ENCODE data around the gene GRIK3.

The GRIK3 gene

DNA sequence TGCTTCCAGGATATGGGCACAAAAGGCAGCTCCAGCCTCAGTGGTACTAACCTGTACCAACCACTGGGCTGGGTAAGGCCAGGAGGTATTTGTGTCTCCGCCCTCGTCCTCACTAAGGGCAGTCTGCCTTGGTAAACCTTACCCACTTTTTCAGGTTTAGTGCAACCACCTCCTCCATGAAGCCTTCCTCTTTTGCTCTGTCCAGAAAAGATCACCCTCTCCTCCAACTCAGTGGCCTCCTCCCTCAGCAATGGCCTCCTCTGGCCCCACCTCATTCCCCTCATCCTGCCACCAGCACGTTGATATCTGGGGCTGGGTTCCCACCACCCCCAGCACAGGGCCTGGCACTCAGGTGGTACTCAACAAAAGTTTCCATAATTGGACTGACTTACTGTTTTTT lies 161.5 kb downstream of the GRIK3 start:
- TF ChIP-seq CEBPB (IDR thresholded peaks at IDR 0.05), result no peak
- TF ChIP-seq, protein P1, sequence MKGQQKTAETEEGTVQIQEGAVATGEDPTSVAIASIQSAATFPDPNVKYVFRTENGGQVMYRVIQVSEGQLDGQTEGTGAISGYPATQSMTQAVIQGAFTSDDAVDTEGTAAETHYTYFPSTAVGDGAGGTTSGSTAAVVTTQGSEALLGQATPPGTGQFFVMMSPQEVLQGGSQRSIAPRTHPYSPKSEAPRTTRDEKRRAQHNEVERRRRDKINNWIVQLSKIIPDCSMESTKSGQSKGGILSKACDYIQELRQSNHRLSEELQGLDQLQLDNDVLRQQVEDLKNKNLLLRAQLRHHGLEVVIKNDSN (IDR thresholded peaks at IDR 0.05), result no peak
- no peak for TF ChIP-seq CREB1 (IDR thresholded peaks at IDR 0.05; ENCODE audit: low read depth)
- no peak for TF ChIP-seq ZBTB7A (IDR thresholded peaks at IDR 0.05; ENCODE audit: low read depth)
- TF ChIP-seq, protein P2, sequence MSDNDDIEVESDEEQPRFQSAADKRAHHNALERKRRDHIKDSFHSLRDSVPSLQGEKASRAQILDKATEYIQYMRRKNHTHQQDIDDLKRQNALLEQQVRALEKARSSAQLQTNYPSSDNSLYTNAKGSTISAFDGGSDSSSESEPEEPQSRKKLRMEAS (IDR thresholded peaks at IDR 0.05), result no peak
- TF ChIP-seq RAD21 (IDR thresholded peaks at IDR 0.05; ENCODE audit: low read depth), result no peak
- no peak for TF ChIP-seq NFIC (IDR thresholded peaks at IDR 0.05)
- no peak for TF ChIP-seq YY1 (IDR thresholded peaks at IDR 0.05; ENCODE audit: low read depth)
- TF ChIP-seq FOXM1 (IDR thresholded peaks at IDR 0.05; ENCODE audit: borderline replicate concordance, low read depth), result no peak
- TF ChIP-seq TEAD4 (IDR thresholded peaks at IDR 0.05), result no peak
- no peak for TF ChIP-seq TCF12 (IDR thresholded peaks at IDR 0.05; ENCODE audit: low read depth)
- TF ChIP-seq EP300 (IDR thresholded peaks at IDR 0.05; ENCODE audit: borderline replicate concordance), result no peak
- TF ChIP-seq TAF1 (IDR thresholded peaks at IDR 0.05; ENCODE audit: low read depth), result no peak
- no peak for TF ChIP-seq EGR1 (IDR thresholded peaks at IDR 0.05)
- TF ChIP-seq, protein P3, sequence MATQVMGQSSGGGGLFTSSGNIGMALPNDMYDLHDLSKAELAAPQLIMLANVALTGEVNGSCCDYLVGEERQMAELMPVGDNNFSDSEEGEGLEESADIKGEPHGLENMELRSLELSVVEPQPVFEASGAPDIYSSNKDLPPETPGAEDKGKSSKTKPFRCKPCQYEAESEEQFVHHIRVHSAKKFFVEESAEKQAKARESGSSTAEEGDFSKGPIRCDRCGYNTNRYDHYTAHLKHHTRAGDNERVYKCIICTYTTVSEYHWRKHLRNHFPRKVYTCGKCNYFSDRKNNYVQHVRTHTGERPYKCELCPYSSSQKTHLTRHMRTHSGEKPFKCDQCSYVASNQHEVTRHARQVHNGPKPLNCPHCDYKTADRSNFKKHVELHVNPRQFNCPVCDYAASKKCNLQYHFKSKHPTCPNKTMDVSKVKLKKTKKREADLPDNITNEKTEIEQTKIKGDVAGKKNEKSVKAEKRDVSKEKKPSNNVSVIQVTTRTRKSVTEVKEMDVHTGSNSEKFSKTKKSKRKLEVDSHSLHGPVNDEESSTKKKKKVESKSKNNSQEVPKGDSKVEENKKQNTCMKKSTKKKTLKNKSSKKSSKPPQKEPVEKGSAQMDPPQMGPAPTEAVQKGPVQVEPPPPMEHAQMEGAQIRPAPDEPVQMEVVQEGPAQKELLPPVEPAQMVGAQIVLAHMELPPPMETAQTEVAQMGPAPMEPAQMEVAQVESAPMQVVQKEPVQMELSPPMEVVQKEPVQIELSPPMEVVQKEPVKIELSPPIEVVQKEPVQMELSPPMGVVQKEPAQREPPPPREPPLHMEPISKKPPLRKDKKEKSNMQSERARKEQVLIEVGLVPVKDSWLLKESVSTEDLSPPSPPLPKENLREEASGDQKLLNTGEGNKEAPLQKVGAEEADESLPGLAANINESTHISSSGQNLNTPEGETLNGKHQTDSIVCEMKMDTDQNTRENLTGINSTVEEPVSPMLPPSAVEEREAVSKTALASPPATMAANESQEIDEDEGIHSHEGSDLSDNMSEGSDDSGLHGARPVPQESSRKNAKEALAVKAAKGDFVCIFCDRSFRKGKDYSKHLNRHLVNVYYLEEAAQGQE (IDR thresholded peaks at IDR 0.05; ENCODE audit: low read depth), result no peak

DNA sequence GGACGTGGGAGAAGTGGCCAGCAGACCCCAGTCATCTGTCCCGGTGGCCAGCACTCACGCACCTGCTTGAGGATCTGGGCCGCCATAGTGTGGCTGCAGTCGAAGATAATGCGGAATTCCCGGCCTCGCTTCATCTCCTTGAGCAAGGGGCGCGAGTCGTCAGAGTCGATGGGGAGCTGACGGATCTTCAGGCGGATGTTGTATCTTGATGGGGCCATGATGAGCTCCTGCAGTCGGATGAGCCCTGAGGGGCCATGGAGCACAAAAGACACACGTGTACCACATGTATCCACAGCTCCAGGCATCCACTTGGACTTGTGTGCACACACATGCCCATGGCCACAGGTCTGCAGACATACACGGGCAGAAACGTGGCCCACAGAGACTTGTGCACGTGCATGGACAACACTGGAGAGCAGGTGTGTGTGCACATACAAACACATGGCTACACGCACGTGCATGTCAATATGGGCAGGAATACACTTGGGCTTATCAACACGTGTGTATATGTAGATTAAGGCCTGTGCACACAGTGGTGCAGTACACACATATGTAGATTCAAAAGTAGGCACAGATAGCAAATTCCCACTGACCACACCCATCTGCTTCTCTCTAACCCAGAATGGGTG lies 162.1 kb downstream of the GRIK3 start:
- TF ChIP-seq TCF12 (IDR thresholded peaks at IDR 0.05; ENCODE audit: low read depth) (no peak), EGR1 (IDR thresholded peaks at IDR 0.05) (no peak), CREB1 (IDR thresholded peaks at IDR 0.05; ENCODE audit: low read depth) (no peak), YY1 (IDR thresholded peaks at IDR 0.05; ENCODE audit: low read depth) (no peak), EP300 (IDR thresholded peaks at IDR 0.05; ENCODE audit: borderline replicate concordance) (no peak), FOXM1 (IDR thresholded peaks at IDR 0.05; ENCODE audit: borderline replicate concordance, low read depth) (no peak), ZBTB7A (IDR thresholded peaks at IDR 0.05; ENCODE audit: low read depth) (no peak)
- TF ChIP-seq, protein P2 (IDR thresholded peaks at IDR 0.05), result no peak

DNA sequence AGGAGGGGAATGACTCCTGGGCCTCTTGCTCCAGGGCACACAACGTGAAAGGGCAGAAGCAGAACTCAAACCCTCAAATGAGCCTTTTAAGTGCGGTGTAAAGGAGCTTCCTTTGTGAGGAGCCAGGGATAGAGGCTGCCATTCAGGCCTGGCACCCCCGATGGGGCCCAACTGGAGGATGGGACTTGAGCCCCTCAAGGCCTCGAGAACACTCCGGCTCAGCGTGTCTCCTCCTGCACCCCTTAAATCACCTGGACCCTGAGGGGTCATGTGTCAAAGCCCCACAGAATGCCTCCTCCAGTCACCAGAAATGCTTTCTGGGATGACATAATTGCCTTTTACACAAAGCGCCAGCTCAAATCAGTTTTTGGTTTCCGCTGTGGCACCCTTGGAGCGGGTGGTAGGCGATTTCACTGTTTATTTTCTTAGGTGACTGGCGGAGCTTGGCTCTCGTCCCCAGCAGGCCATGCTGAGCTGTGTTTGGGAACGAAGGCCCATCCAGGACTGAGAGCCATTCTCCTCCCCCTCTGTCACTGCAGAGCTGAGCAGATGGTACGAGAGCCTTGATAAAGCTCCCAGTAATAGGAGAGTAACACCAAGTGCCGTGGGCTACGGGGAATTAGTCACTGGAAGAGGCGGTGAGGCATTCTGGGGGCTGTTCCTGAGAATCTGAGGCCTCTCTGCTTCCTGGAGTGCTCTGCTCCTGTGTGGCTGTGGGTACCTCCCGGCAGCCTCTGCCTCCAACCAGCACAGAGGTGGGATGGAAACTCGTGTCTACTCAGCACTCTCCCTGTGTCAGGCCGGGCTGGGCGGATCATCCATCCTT lies 163.0 kb downstream of the GRIK3 start:
- TF ChIP-seq, protein P1 (IDR thresholded peaks at IDR 0.05), result no peak
- TF ChIP-seq, protein P3 (IDR thresholded peaks at IDR 0.05; ENCODE audit: low read depth), result no peak
- TF ChIP-seq YY1 (IDR thresholded peaks at IDR 0.05; ENCODE audit: low read depth) (no peak), TEAD4 (IDR thresholded peaks at IDR 0.05) (no peak), ZBTB7A (IDR thresholded peaks at IDR 0.05; ENCODE audit: low read depth) (no peak), EP300 (IDR thresholded peaks at IDR 0.05; ENCODE audit: borderline replicate concordance) (no peak), TAF1 (IDR thresholded peaks at IDR 0.05; ENCODE audit: low read depth) (no peak), NFIC (IDR thresholded peaks at IDR 0.05) (no peak), CREB1 (IDR thresholded peaks at IDR 0.05; ENCODE audit: low read depth) (no peak), RAD21 (IDR thresholded peaks at IDR 0.05; ENCODE audit: low read depth) (no peak), TCF12 (IDR thresholded peaks at IDR 0.05; ENCODE audit: low read depth) (no peak), FOXM1 (IDR thresholded peaks at IDR 0.05; ENCODE audit: borderline replicate concordance, low read depth) (no peak), EGR1 (IDR thresholded peaks at IDR 0.05) (no peak), CEBPB (IDR thresholded peaks at IDR 0.05) (no peak)
- TF ChIP-seq, protein P2 (IDR thresholded peaks at IDR 0.05), result no peak

DNA sequence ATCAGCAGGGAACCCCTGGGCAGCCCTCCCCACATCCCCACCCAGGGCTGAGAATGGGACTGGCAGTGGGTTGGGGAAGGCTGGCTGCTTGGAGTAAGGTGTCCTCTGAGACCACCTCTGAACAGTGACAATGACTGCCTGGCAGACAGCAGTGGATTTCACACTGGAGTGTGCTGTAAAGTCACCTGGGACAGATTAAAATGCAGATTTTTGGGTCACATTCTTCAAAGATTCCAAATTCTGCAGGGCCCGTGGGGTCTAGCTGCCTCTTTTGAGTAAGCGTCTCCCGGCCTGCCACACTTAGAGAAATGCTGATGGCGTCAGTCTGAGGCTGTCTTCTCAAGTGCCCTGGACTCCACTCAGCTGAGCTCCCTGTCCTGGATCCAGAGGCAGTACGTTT lies 164.5 kb downstream of the GRIK3 start:
- TF ChIP-seq TAF1 (IDR thresholded peaks at IDR 0.05; ENCODE audit: low read depth), result no peak
- TF ChIP-seq YY1 (IDR thresholded peaks at IDR 0.05; ENCODE audit: low read depth), result no peak
- no peak for TF ChIP-seq EP300 (IDR thresholded peaks at IDR 0.05; ENCODE audit: borderline replicate concordance)
- no peak for TF ChIP-seq FOXM1 (IDR thresholded peaks at IDR 0.05; ENCODE audit: borderline replicate concordance, low read depth)
- TF ChIP-seq NFIC (IDR thresholded peaks at IDR 0.05), result no peak
- no peak for TF ChIP-seq RAD21 (IDR thresholded peaks at IDR 0.05; ENCODE audit: low read depth)
- TF ChIP-seq TCF12 (IDR thresholded peaks at IDR 0.05; ENCODE audit: low read depth), result no peak
- TF ChIP-seq CREB1 (IDR thresholded peaks at IDR 0.05; ENCODE audit: low read depth), result no peak
- TF ChIP-seq, protein P2 (IDR thresholded peaks at IDR 0.05), result no peak
- no peak for TF ChIP-seq ZBTB7A (IDR thresholded peaks at IDR 0.05; ENCODE audit: low read depth)
- TF ChIP-seq TEAD4 (IDR thresholded peaks at IDR 0.05), result no peak
